Measurements from ENCODE around the gene MARK2.
A peak's percentile ranks its signal among the peaks of the same experiment; 100 is the strongest.

Gene MARK2

GRCh38 chr11:63835158-63835545 lies 3.8 kb upstream of the MARK2 start:
- TF ChIP-seq CSRNP3 (CRISPR knock-in tag; IDR thresholded peaks at IDR 0.05) (no peak), ZNF565 (CRISPR knock-in tag; conservative IDR thresholded peaks at IDR 0.05; ENCODE audit: low read depth) (no peak), TOX (CRISPR knock-in tag; IDR thresholded peaks at IDR 0.05; ENCODE audit: borderline replicate concordance) (no peak), BACH2 (CRISPR knock-in tag; IDR thresholded peaks at IDR 0.05; ENCODE audit: borderline replicate concordance) (no peak), ZC3H10 (CRISPR knock-in tag; IDR thresholded peaks at IDR 0.05) (no peak), SNAI2 (CRISPR knock-in tag; IDR thresholded peaks at IDR 0.05) (no peak), ISL1 (CRISPR knock-in tag; IDR thresholded peaks at IDR 0.05) (no peak), RARB (CRISPR knock-in tag; IDR thresholded peaks at IDR 0.05) (no peak), ARNTL (CRISPR knock-in tag; IDR thresholded peaks at IDR 0.05; ENCODE audit: borderline replicate concordance, low read depth) (no peak), PATZ1 (CRISPR knock-in tag; IDR thresholded peaks at IDR 0.05; ENCODE audit: borderline replicate concordance) (no peak), ZFP30 (CRISPR knock-in tag; IDR thresholded peaks at IDR 0.05) (no peak), ZFP3 (CRISPR knock-in tag; IDR thresholded peaks at IDR 0.05) (no peak), TSHZ2 (CRISPR knock-in tag; IDR thresholded peaks at IDR 0.05) (no peak), ZNF8 (CRISPR knock-in tag; IDR thresholded peaks at IDR 0.05) (no peak), PPARA (CRISPR knock-in tag; IDR thresholded peaks at IDR 0.05; ENCODE audit: borderline replicate concordance) (no peak), TCF4 (CRISPR knock-in tag; IDR thresholded peaks at IDR 0.05; ENCODE audit: borderline replicate concordance) (no peak)
- no peak for ATAC-seq

GRCh38 chr11:63837027-63837688 lies 1.8 kb upstream of the MARK2 start:
- peak; percentile 55 for ATAC-seq

GRCh38 chr11:63837739-63838138 lies 1.2 kb upstream of the MARK2 start:
- ATAC-seq = no peak
- TF ChIP-seq BACH2 (CRISPR knock-in tag; IDR thresholded peaks at IDR 0.05; ENCODE audit: borderline replicate concordance) (no peak), PATZ1 (CRISPR knock-in tag; IDR thresholded peaks at IDR 0.05; ENCODE audit: borderline replicate concordance) (no peak), TOX (CRISPR knock-in tag; IDR thresholded peaks at IDR 0.05; ENCODE audit: borderline replicate concordance) (no peak), RARB (CRISPR knock-in tag; IDR thresholded peaks at IDR 0.05) (no peak), ZNF565 (CRISPR knock-in tag; conservative IDR thresholded peaks at IDR 0.05; ENCODE audit: low read depth) (no peak), SNAI2 (CRISPR knock-in tag; IDR thresholded peaks at IDR 0.05) (no peak), ZNF8 (CRISPR knock-in tag; IDR thresholded peaks at IDR 0.05) (no peak)

More at GRCh38 chr11:63837027-63837688, 1.8 kb upstream of the MARK2 start:
- TF ChIP-seq PATZ1 (CRISPR knock-in tag; IDR thresholded peaks at IDR 0.05; ENCODE audit: borderline replicate concordance) (no peak), ESRRG (CRISPR knock-in tag; IDR thresholded peaks at IDR 0.05) (no peak), ZNF8 (CRISPR knock-in tag; IDR thresholded peaks at IDR 0.05) (no peak), TCF4 (CRISPR knock-in tag; IDR thresholded peaks at IDR 0.05; ENCODE audit: borderline replicate concordance) (no peak), RARB (CRISPR knock-in tag; IDR thresholded peaks at IDR 0.05) (no peak), ZFP3 (CRISPR knock-in tag; IDR thresholded peaks at IDR 0.05) (no peak)
